ENCODE results near the gene LPO.

The LPO gene

DNA sequence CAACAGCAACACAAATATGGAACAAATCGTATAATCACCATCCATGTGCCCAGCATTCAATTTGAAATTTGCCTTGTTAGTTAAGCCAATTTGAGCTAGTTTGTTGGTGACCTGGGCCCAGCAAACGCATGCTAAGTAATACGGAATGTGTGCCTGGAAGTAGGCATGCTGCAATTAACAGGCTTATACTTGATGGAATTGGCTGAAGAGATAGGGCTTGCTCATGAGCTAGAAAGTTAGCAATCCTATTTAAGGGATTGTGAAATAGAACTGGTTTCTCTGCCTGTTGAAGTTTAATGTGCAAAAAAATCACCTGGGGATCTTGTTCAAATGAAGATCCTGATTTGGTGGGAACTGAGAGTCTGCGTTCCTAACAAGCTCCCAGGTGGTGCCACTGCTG, 8.5 kb upstream of the LPO start:
- no peak for DNase-seq

DNA sequence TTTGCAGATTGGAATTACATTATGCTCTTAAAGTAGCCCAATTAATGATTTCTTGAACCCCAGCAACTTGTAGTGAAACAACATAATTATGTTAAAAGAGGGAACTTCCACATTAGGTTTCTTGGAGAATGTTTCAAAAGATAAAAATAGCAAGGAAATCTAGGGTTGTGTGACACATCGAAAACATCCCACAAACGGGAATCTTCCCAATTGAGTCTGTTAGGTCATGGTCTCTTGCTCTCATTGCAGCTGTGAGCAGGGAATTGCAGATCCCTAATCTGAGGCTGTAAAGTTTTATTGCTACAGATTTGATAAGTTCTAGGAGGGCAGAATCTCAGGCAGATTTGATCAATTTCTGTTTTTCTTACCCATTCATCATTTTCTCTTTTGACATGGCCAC, 6.7 kb upstream of the LPO start:
- DNase-seq, result no peak

DNA sequence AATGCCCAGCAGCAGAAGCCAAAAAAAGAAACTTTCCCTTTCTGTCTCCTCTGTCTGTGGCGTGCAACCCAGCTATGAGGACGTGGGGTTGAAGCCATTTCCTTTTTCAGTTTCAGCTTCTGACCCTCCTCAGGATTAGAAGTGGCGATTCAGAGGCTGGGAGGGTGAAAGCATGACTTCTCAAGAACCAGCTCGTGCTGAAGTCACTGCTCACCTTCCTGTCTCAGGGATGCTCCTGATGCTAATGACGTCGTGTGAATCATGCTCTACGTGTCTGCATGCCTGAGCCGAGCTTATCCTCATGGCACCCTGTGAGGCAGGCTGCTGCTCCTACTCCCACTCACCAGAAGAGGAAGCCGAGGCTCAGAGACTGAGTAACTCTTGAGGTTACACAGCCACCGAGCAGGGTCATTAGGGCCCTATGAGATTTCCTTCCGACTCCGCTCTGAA, 5.7 kb upstream of the LPO start:
- no peak for DNase-seq

DNA sequence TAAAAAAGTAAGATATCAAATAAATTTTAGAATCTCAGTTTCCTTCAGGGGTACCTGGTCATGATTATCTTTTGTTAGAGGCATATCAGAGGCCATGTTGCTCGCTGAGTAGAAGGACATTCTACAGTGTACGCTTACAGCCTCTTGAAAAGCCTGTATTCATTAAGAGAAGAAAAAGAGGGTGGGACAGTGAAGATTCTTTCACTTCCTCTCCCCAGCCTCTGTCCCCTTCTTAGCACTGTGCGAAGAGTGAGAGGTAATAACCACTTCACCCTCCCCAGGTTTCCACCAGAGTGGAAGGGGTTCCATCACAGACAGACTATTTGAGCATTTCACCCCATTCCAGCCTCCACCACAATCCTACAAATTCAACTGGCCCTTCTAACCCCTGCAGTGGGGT, 4.8 kb upstream of the LPO start:
- no peak for DNase-seq

DNA sequence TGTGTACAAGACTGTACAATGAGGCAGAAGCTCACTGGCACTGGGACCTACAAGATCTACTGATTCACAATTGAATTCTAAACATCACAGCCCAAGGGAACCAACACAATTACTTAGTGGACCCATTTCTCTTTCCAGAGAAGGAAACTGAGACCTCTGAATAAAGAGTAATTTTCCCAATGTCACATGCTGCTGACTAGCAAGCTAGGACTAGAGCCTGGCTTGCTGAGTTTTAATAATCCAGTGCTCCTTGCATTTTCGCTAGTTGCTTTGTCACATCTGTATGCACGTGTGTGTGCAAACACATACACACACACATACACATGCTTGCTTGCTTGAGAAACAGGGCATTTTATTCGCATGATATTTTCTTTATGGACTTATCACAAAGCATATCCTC, 3.9 kb upstream of the LPO start:
- no peak for DNase-seq

DNA sequence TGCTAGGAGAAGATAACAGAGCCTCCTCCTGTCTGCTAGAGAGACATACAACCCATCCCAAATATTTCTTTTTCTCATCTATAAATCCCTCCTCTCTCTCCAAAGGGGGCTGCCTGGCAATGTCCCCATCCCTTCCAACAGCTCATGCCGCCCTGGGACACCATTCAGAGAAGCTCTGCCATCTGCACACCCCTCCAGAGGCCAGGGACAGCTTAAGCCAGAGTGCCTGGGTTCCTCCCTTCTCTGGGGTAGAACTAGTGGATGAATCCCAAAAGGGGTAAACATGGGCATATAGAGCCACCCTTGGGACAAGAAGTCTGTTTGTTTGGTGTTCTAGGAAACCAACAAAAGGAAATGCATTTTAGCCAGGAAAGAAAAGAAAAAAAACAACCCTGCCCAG, 2.6 kb upstream of the LPO start:
- DNase-seq, result no peak

DNA sequence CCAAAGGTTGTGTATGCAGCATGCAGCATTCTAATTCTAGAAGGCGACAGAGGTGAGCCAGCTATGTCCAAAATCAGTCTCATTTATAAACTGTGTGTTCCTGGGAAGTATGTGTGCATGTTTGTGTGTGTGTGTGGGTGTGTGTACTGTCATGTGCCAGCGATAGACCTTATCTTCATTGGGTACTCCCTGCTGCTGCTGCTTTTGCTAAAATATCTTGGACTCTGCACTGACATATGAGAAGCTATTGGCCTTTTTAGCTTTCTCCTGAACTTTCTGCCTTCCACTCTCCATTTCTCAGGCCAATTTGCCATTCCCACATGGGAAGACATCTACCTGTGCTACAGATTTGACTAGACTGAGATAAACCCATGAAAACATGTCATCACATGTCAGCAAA, 2.0 kb upstream of the LPO start:
- DNase-seq, result no peak

DNA sequence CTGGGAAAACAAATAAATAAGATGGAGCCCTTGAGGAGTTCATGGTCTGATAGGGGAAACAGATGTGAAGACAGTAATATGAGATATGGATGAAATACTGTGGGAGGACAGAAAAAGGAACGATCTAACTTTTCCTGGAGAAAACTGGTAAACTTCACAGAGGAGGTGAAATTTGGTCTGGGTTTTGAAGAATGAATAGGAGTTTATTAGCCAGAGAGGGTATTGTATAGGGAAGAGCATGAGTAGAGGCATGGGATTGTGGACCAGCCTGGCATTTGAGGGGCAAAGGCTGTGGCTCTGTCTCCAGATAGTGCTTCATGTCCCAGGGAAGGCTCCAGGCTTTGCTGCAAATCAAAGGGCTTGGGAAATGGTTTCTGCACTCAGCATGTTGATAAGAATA, 1.6 kb downstream of the LPO start:
- no peak for DNase-seq

DNA sequence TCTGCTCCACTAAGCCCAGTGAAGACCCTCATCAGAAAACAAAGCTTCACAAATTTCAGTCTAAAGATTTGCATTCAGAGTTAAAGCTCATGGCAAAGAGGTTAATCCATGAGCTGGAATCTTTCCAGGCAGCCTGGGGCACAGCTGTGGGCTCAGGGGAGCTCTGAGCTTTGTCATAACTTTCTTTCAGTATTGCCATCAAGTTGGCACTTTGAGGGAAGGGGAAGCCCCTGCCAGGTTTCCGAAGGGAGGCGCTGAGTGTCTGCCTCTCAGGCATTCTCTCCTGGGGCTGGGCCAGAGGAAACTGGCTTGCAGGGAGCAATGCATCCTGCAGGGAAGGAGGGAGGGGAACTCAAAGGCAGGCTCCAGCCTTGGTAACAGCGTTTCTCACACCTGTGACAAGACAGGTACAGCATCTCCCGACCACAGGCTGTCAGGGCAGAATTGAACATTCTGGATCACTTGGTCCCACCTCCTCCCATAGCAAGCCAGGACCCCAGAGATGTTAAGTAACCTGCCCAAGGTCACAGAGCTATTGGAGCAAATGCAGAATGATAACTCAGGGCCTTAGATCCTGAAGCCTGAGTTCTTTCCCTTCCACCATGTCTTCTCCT, 3.9 kb downstream of the LPO start:
- DNase-seq, result no peak

DNA sequence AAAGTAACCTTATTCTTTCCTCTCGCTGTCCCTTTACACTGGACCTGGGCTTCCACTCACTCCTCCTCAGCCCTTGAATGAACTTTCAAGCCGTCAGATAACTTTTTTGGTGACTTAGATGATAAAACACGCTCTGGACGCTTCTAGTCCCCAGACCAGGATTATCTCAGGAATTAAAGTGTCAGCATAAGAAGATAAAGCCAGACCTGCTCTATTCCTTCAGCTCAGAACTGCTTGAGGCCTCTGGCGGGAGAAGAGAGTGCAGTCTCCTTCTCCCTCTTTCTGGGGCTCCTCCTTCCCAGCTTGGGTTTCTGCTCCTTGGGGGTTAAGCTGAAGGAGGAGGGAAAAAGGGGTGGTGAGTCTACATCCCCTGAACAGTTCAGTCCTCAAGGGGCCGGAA, 6.6 kb downstream of the LPO start:
- no peak for DNase-seq

DNA sequence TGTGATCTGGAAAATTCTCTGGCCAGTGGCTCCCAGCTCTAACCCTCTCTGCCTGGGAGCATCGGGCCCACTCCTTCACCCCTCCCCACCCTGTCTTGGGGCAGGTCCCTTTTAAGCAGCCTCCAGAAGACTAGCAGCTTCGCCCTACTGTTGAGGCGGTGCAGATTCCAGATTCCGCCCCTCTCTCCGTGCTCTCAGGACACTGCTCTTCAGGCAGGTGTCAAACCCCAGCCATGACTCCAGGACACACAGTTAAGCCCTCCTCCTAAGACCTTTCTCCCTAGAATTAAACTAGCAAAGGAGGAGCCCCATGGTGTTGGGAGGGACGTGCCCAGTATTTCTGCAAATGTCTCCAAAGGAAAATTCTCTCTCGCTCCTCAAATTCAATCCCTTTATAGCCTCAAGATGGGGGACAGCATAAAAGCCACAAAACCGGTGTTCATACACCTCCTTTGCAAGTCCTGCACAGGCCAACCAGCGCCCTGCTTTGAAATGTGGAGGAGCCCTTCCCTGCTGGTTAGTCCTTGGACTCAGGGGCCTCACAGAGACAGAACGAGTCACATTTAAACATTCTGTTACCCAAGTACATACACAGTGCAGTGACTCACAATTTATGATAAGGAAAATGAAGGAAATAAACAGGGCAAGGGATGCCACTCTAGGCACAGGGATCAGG, 7.2 kb downstream of the LPO start:
- no peak for DNase-seq

DNA sequence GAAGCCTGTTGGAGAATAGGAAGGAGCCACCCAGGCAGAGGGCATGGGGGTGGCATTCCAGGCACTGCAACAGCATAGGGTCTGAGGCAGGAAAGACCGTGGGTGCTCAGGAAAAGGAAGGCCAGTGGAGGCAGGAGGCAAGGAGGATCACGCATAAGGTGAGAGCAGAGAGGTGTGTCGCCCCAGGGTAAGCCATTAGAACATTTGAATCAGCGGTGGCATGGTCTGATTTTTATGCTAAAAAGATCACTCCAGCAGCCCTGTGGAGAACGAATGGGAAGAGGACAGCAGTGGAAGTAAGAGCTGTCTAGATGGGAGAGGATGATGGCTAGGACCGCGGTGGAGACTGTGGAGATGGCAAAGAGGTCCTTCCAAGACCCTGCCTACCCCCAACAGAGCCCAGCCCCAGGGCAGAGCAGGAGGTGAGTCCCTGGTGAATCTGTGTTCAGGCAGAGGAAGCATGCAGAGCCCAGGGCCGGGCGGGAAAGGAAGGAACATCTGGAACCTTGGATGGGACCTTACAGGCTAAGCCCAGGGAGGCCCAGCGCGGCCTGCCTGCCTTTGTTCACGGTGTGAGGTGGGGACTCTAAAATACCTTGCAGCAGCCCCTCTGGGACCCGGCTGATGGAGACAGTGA, 7.8 kb downstream of the LPO start:
- no peak for DNase-seq

DNA sequence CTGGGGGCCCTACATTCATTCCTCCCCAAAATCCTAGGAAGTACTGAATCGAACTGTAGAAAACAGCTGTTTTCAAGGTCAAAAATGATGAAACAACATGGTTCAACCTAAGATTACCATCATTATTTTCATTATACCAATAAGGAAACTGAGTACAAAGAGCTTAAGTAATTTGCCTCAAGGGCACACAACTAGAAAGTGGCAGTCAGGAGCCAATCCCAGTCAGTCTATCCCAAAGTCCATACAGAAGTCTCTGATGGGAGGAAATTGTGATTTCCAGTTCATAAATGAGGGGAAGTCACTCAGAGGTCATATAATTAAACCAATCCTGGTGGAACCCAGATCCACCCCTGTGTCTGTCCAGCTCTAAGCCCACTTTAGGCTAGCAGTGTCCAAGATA, 8.4 kb downstream of the LPO start:
- no peak for DNase-seq

DNA sequence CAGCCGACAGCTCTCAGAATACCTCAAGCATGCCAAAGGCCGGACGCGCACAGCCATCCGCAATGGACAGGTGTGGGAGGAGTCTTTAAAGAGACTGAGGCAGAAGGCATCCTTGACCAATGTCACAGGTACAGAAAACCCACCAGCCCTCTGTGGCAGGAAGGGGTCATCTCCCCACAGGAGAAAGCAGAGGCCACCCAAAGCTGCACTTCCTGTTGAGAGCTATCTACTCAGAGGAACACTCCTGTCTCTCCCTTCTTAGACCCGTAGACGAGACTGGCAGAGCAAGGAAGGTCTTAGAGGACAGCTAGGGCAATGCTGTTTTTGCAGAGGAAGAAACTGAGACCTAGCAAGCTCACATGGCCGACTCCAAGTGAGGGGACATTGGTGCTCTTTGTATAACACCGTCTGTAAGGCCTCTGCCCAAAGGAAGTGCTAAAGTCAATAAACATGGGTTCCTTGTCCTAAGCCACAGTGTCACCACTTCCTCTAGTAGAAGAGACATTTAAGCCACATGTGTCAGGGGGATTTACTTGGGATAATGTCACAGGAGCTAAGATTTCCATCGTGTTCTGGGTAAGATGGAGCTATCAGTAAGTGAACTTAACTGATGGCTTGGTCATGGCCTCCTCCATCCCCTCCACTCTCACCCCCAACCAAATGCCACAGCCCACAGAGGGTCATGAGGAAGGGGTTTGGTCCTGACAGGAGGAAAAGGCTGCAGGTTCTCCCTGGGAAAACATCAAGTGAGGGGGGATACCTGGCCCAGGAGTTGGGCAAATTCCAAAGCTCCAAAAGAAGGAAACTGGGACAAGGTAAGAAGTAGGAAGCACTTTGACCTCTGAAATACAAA, 9.4 kb downstream of the LPO start:
- DNase-seq, result no peak

DNA sequence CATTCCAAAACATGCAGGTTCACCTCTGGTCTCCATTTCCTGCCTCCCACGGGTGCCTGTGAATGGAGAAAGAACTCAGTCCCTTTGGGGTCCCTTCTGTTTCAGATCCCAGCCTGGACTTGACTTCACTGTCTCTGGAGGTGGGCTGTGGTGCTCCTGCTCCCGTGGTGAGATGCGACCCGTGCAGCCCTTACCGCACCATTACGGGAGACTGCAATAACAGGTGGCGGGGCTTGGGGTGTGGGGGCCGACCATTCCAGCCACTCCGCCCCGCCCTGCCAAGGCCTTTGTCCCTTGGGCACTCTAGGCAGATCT, 10.5 kb downstream of the LPO start:
- no peak for DNase-seq

DNA sequence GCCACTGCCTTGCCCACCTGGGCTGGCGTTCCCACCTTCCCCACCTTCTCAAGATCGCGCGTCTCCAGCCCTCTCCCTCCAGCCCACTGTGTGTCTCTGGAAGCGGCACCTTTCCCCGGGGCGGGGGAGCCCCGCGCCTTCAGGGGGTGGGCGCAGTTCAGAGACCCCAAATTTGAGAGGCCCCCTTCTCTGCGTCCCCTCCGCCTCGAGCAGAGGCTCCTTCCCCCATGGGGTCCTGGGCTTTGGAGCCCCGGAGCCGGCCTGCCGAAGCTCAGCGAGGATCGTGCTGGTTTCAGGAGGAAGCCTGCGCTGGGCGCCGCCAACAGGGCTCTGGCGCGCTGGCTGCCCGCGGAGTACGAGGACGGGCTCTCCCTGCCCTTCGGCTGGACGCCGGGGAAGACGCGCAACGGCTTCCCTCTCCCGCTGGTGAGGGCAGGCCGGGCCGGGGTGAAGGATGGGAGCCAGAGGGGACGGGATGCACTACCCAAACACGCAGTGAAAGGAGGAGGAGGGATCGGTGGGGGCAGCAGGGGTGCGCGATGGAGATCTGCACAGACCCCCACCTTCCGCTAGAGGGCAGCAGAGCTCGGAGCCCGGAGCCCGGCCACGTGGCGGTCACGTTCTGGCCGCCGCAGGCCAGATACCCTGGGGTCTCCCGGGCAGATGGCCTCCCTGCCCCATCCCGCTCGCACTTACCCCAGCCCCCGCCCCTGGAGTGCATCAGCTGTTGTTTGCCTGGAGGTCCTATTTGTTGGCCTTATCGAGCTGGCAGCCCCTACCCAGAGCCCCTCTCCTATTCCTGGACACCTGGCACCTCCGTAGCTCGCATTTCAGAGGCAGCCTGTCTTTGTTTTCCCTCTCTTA, 11.1 kb downstream of the LPO start:
- peak; percentile 32 for DNase-seq

DNA sequence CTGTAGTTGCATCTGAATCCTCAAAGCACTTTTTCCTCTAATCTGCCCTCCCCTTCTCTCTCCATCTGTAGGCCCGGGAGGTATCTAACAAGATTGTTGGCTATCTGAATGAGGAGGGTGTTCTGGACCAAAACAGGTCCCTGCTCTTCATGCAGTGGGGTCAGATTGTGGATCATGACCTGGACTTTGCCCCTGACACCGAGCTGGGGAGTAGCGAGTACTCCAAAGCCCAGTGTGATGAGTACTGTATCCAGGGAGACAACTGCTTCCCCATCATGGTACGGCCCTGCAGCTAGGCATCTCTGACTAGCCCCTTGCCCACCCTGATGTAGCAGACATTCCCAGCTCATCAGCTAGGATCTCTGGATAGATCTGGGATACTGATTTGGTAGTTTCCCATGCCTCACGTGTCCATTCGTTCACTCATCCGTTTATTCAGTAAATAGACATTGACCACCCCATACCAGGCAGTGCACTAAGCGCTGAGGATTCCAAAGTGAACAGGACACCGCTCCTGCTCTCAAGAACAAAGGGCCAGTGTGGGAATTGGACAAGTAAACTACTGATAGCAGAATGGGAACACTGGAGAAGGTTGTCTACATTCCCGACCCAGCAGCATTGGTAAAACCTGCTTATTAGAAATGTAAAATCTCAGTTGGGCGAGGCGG, 12.1 kb downstream of the LPO start:
- DNase-seq, result no peak

DNA sequence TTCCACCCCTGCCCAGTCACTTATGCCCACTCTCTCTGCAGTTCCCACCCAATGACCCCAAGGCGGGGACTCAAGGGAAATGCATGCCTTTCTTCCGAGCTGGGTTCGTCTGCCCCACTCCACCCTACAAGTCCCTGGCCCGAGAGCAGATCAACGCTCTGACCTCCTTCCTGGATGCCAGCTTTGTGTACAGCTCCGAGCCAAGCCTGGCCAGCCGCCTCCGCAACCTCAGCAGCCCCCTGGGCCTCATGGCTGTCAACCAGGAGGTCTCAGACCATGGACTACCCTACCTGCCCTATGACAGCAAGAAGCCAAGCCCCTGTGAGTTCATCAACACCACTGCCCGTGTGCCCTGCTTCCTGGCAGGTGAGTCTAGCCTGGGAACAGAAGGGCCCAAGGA, 13.8 kb downstream of the LPO start:
- no peak for DNase-seq

DNA sequence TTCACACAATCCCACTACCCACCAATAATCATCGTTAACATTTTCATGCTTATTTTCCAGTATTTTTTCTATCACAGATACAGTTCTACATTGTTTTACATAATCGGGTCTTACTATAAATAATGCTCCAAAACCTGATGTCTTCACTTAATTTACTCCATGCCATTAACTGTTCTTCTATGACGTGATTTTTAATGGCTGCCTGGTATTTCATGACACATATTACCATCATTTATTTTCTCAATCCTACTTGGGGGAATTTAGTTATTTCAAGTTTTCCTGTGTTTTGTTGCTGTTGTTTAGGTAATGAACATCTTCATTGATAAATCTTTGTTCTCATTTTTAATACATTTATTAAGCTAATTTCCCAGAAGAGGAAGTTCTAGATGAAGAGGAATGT, 14.7 kb downstream of the LPO start:
- no peak for DNase-seq

DNA sequence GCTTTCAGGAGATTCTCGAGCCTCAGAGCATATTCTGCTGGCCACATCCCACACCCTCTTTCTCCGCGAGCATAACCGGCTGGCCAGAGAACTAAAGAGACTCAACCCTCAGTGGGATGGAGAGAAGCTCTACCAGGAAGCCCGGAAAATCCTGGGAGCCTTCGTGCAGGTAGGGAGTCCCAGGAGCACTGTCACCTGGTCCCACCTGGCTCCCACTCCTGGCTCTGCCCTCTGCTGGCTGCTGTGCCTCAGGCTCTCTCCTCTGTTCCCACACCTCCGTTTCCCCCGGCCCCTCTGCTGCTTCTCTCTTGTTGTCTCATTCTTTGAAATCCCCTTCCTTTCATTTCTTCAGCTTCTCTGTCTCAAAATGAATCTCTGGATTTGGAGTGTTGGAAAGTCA, 16.4 kb downstream of the LPO start:
- no peak for DNase-seq

DNA sequence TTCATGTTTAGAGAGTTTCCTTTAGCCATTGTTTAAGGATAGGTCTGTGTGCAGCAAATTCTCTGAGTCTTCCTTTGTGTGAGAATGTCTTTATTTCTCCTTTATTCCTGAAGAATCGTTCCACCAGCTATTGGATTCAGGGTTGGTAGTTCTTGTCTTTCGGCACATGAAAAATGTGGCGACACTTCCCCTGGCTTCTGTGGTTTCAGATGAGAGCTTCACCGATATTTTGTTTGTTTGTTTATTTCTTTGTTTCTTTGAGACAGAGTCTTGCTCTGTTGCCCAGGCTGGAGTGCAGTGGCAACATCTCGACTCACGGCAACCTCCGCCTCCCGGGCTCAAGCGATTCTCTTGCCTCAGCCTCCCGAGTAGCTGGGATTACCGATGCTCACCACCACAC, 23.8 kb downstream of the LPO start:
- DNase-seq, result no peak

DNA sequence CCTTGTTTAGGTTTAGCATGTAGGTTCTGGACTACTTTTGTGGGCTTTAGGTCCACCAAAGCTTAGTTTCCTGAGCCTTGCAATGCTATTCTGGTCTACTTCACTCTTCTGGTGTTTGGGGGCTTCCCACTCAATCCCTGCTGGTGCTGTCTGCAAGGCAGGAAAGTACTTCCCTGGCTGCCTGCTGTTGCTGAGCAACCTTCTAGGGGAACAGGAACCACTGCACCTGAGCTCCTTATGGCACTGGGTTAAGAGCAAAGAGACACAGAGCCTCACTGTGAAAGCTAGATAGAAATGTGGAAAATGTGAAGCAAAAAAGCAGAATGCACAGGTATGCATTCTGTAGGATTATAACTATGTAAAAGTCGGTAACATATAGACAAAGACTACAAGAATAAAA, 25.4 kb downstream of the LPO start:
- DNase-seq, result no peak
